ES-I3 (cell line): Measurements from ENCODE around the gene WDR81.
"Not testable (repeated sequence)": the region's sequence is repeated elsewhere in the genome, so short reads cannot be mapped to it uniquely, and the experiment has no call there.

Experiments used
- H3K36me3 ChIP-seq: 2 replicates; pipeline ENCODE4 v1.6.1; 2013; ENCODE audit warnings: mild to moderate bottlenecking, low read length, control low read depth, moderate library complexity; ENCODE audit not compliant: insufficient read depth
- H3K4me1 ChIP-seq: 2 replicates; pipeline ENCODE4 v1.6.1; 2013; ENCODE audit warnings: mild to moderate bottlenecking, control low read depth, low read length; ENCODE audit not compliant: insufficient read depth
- H3K9ac ChIP-seq: 2 replicates; pipeline ENCODE4 v1.6.1; 2013; ENCODE audit warnings: low read depth, mild to moderate bottlenecking, low read length, moderate library complexity
- H3K9me3 ChIP-seq: 2 replicates; pipeline ENCODE4 v1.6.1; 2013; ENCODE audit warnings: mild to moderate bottlenecking, low read length, moderate library complexity; ENCODE audit not compliant: control insufficient read depth, insufficient read depth

Gene WDR81

DNA sequence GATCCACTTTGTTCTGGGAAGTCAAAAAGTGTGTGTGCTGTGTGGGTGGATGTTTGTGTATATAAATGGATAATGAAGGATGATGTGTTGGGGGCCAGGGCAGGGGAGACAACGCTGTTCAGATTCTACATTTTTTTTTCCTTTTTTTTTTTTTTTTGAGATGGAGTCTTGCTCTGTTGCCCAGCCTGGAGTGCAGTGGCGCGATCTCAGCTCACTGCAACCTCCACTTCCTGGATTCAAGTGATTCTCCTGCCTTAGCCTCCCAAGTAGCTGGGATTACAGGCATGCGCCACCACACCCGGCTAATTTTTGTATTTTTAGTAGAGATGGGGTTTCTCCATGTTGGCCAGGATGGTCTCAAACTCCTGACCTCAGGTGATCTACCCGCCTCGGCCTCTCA is 40.2 kb downstream of the WDR81 start:
- not testable (repeated sequence) for H3K9ac ChIP-seq, H3K36me3 ChIP-seq, H3K9me3 ChIP-seq
- peaks cover 28% of the 10 kb centered on the region for H3K4me1 ChIP-seq

- Histone ChIP-seq H3K4me1 (peaks cover 29% of the 10 kb centered on the region), H3K36me3 (no peaks in the 10 kb centered on the region), H3K9me3 (no peaks in the 10 kb centered on the region), H3K9ac (no peak overlapping the region)
Observed at GRCh38 chr17:1765576-1765975, 41.1 kb downstream of the WDR81 start.

GRCh38 chr17:1766382-1767135 is 42.1 kb downstream of the WDR81 start:
- Histone ChIP-seq H3K4me1 (peaks cover 34% of the 10 kb centered on the region), H3K36me3 (no peaks in the 10 kb centered on the region), H3K9ac (no peak overlapping the region), H3K9me3 (no peaks in the 10 kb centered on the region)

DNA sequence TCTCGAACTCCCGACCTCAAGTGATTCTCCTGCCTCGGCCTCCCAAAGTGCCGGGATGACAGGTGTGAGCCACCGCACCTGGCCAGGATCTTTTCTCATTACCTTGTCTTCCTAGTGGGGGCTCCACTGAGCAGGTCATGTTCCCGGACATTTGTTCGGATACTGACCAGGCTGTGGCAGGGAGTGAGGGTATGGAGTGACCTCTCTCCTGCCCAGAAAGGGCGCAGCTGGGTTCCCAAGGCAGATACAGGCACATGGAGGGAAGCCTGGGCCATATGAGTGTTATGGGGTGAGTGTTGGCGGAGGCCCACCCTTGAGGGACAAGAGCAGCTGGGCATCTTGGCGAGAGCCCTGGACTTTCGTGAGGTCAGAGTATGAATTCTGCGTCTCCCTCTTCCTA is 42.9 kb downstream of the WDR81 start:
- H3K9me3 ChIP-seq = no peaks in the 10 kb centered on the region
- H3K9ac ChIP-seq = no peak overlapping the region
- H3K4me1 ChIP-seq = peaks cover 26% of the 10 kb centered on the region
- no peaks in the 10 kb centered on the region for H3K36me3 ChIP-seq

GRCh38 chr17:1769822-1770477 is 45.4 kb downstream of the WDR81 start:
- Histone ChIP-seq H3K9ac (peak overlapping the region; percentile 26; the same call in 1 of the 2 replicates), H3K9me3 (no peaks in the 10 kb centered on the region), H3K36me3 (no peaks in the 10 kb centered on the region), H3K4me1 (peaks cover 14% of the 10 kb centered on the region; the same call in 1 of the 2 replicates)

DNA sequence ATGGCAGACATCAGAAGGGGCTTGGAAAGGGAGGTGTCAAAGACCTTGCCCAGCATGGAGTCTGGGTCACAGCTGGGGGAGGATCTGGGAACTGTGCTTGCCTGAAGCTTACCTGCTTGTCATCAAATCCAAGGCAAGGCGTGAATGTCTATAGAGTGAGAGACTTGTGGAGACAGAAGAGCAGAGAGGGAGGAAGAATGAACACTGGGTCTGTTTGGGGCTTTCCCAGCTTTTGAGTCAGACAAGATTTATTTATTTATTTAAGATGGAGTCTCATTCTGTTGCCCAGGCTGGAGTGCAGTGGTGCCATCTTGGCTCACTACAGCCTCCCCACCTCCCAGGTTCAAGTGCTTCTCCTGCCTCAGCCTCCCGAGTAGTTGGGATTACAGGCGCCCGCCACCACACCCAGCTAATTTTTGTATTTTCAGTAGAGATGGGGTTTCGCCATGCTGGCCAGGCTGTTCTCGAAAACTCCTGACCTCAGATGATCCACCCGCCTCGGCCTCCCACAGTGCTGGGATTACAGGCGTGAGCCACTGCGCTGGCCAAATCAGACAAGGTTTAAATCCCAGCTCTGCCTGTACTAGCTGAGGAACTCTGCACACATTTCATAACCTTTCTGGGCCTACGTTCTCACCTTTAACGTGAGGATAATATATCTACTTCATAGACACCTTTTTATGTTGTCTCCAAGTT is 48.6 kb downstream of the WDR81 start:
- H3K36me3 ChIP-seq, H3K4me1 ChIP-seq, H3K9me3 ChIP-seq, H3K9ac ChIP-seq: not testable (repeated sequence)

GRCh38 chr17:1773696-1774181 is 49.2 kb downstream of the WDR81 start:
- Histone ChIP-seq H3K9ac (no peak overlapping the region), H3K36me3 (peaks cover 3% of the 10 kb centered on the region; the same call in 1 of the 2 replicates), H3K4me1 (peaks cover 5% of the 10 kb centered on the region; the same call in 1 of the 2 replicates), H3K9me3 (no peaks in the 10 kb centered on the region)

- peaks cover 6% of the 10 kb centered on the region; the same call in 1 of the 2 replicates for H3K36me3 ChIP-seq
- H3K9me3 ChIP-seq = no peaks in the 10 kb centered on the region
- peaks cover 5% of the 10 kb centered on the region; the same call in 1 of the 2 replicates for H3K4me1 ChIP-seq
- H3K9ac ChIP-seq = no peak overlapping the region
Observed at GRCh38 chr17:1774390-1775176, 50.1 kb downstream of the WDR81 start.

DNA sequence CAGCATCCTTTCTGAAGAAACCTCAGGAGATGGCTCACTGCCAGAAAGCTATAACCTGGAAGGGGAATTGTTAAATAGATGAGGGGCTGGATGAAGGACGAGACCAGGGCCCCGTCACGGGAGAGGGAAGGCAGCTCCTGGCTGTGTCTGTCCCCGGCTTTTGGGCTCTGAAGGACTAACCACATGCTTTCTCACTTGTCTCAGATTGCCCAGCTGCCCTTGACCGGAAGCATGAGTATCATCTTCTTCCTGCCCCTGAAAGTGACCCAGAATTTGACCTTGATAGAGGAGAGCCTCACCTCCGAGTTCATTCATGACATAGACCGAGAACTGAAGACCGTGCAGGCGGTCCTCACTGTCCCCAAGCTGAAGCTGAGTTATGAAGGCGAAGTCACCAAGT is 51.8 kb downstream of the WDR81 start:
- H3K4me1 ChIP-seq = no peaks in the 10 kb centered on the region

DNA sequence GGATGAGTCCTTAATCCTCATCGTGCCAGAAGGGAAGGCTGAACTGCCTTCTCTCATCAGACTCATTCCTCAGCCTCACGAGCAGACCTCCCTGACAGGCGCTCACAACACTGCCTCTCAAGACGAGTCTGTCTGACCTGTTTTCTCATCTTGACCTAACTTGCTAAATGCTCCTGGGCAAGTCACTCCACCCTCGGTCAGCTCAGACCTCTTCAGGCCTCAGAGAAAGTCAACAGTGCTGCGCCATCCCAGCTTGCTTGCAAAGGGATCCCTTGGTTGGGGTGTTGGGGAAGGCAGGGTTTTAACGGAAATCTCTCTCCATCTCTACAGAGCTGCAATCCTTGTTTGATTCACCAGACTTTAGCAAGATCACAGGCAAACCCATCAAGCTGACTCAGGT is 52.4 kb downstream of the WDR81 start:
- no peak overlapping the region for H3K9ac ChIP-seq
- no peaks in the 10 kb centered on the region for H3K4me1 ChIP-seq
- H3K9me3 ChIP-seq = no peaks in the 10 kb centered on the region
- H3K36me3 ChIP-seq = peaks cover 14% of the 10 kb centered on the region

More for the DNA sequence above, 51.8 kb downstream of the WDR81 start:
- no peak overlapping the region for H3K9ac ChIP-seq
- peaks cover 10% of the 10 kb centered on the region; the same call in 1 of the 2 replicates for H3K36me3 ChIP-seq
- no peaks in the 10 kb centered on the region for H3K9me3 ChIP-seq

DNA sequence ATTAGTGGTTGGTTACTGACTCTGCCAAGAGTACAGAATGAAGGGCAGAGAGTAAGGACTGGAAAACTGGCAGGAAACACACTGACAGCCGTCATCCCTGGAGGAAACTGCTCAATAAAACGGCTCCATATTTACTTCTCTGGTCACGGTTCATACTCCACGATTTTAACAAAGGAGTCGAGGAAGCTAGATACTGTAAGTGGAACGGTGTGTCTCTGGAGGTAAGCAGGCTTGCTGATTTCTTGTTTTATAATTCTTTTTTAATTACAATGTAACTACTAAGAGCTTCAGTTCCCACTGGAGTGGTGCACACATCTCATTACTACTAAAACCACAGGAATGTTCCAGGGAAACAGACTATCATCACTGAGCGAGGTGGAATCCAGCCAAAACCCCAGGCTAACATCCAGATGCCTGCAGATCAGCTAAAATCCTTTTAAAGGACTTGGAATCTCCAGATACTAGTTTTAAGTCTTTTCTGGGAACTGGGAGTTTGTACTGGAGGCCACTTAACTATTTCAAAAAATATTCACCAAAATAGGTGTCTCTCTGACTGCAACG is 55.1 kb downstream of the WDR81 start:
- peaks cover 4% of the 10 kb centered on the region; the same call in 1 of the 2 replicates for H3K4me1 ChIP-seq
- H3K36me3 ChIP-seq = peaks cover 26% of the 10 kb centered on the region
- no peaks in the 10 kb centered on the region for H3K9me3 ChIP-seq
- no peak overlapping the region for H3K9ac ChIP-seq

- no peak overlapping the region for H3K9ac ChIP-seq
- H3K36me3 ChIP-seq = peaks cover 26% of the 10 kb centered on the region
- peaks cover 4% of the 10 kb centered on the region; the same call in 1 of the 2 replicates for H3K4me1 ChIP-seq
- no peaks in the 10 kb centered on the region for H3K9me3 ChIP-seq
Observed at GRCh38 chr17:1782171-1782567, 57.7 kb downstream of the WDR81 start.

- H3K36me3 ChIP-seq = peaks cover 26% of the 10 kb centered on the region
- H3K9me3 ChIP-seq = no peaks in the 10 kb centered on the region
- peaks cover 4% of the 10 kb centered on the region; the same call in 1 of the 2 replicates for H3K4me1 ChIP-seq
- no peak overlapping the region for H3K9ac ChIP-seq
Observed at GRCh38 chr17:1783271-1783670, 58.8 kb downstream of the WDR81 start.
